K562 (cell line): Measurements from ENCODE around the gene TNFAIP1. TPM values are rescaled to one million over a fixed set of nuclear protein-coding genes. Genes with fewer than 3 reads are reported as not detected.
A peak's percentile ranks its signal among the peaks of the same experiment; 100 is the strongest.

Experiments used
- ATAC-seq: fragments of 200-7000 bp; cut with Tn5 transposase; 3 replicates; pipeline ENCODE4 v1.9.1; 2020; ENCODE audit warnings: moderate library complexity
- BruUV-seq: library from RNA; stranded (reverse); fragments of 400-500 nt; replicated peaks from 2 replicates; lab custom pipeline; 2021; lab: Mats Ljungman, UMichigan
- CTCF ChIA-PET: fragments of 300-600 bp; formaldehyde crosslinking; extraction: SDS; loops from one replicate; lab custom pipeline; 2021; ENCODE audit warnings: low intra/inter-chr PET ratio; lab: Yijun Ruan, JAX
- POLR2A ChIA-PET: fragments of 300-600, 350-650 bp; sonication (Branson Sonifier 250); formaldehyde crosslinking; extraction: SDS; loops from one replicate; lab custom pipeline; 2021; ENCODE audit warnings: antibody characterized with exemption, inconsistent platforms; lab: Yijun Ruan, JAX
- DNase-seq, 4 experiments: peaks; one replicate each; pipeline versions ENCODE4 v3.0.0 to v3.0.0-alpha.2; 2011 to 2018; ENCODE audit warnings: low spot score in 3 of 4, mixed read lengths in 3 of 4; ENCODE audit errors: extremely low read depth in 1 of 4
- FAIRE-seq: peaks from 2 replicates; lab custom pipeline; 2011; peaks lifted over from hg19 to GRCh38; lab: Jason Lieb, UNC
- H2AFZ ChIP-seq: 2 replicates; pipeline ENCODE4 v1.6.0; 2011; ENCODE audit warnings: low read depth, low read length, control low read depth, inconsistent platforms
- H3K27ac ChIP-seq: fragments of 200-600 bp; 3 replicates; pipeline ENCODE4 v1.8.0; 2011; ENCODE audit warnings: low read depth, mild to moderate bottlenecking, control low read depth, inconsistent platforms, low read length, moderate library complexity, mixed read lengths; ENCODE audit errors: extremely low read depth
- H3K27me3 ChIP-seq, 2 experiments: fragments of 300-600 bp in 1 of 2; 2 replicates in 1 of 2; 3 replicates in 1 of 2; pipeline versions ENCODE4 v1.6.0 to v1.8.0; 2011; ENCODE audit warnings: inconsistent platforms in 2 of 2, low read length in 2 of 2, mild to moderate bottlenecking in 1 of 2, mixed read lengths in 1 of 2, moderate library complexity in 1 of 2; ENCODE audit not compliant: control insufficient read depth in 2 of 2, insufficient read depth in 2 of 2
- H3K36me3 ChIP-seq: fragments of 300-600 bp; 3 replicates; pipeline ENCODE4 v1.8.0; 2011; ENCODE audit warnings: mild to moderate bottlenecking, low read length, inconsistent platforms; ENCODE audit not compliant: control insufficient read depth, insufficient read depth
- H3K4me1 ChIP-seq, 2 experiments: fragments of 200-600 bp in 1 of 2; replicated peaks in 1 of 2; 2 replicates in 1 of 2; 3 replicates in 1 of 2; pipeline versions ENCODE4 v1.5.1 to v1.8.0; 2011; ENCODE audit warnings: inconsistent platforms in 2 of 2, low read length in 2 of 2, mild to moderate bottlenecking in 1 of 2, mixed read lengths in 1 of 2, moderate library complexity in 1 of 2; ENCODE audit not compliant: control insufficient read depth in 2 of 2, insufficient read depth in 2 of 2
- H3K4me2 ChIP-seq: 2 replicates; pipeline ENCODE4 v1.6.1; 2011; ENCODE audit warnings: low read length, control low read depth, inconsistent platforms, mixed read lengths; ENCODE audit not compliant: insufficient read depth
- H3K4me3 ChIP-seq: fragments of 200-600 bp; sonication (generic), shearing (Covaris generic); 2 replicates; pipeline ENCODE4 v1.5.1; 2016; ENCODE audit warnings: control low read depth, inconsistent platforms
- H3K79me2 ChIP-seq: fragments of 200-600 bp; 3 replicates; pipeline ENCODE4 v1.8.0; 2011; ENCODE audit warnings: low read length, inconsistent platforms; ENCODE audit not compliant: control insufficient read depth, insufficient read depth
- H3K9ac ChIP-seq, 2 experiments: 2 replicates each; pipeline versions ENCODE4 v1.6.0 to v1.6.1; 2011; ENCODE audit warnings: low read depth in 2 of 2, low read length in 2 of 2, control low read depth in 1 of 2, inconsistent platforms in 1 of 2, mild to moderate bottlenecking in 1 of 2, mixed read lengths in 1 of 2; ENCODE audit not compliant: insufficient read depth in 1 of 2
- H3K9me1 ChIP-seq: one replicate; pipeline ENCODE4 v1.6.0; 2011; ENCODE audit warnings: inconsistent platforms, mild to moderate bottlenecking, low read length, moderate library complexity; ENCODE audit not compliant: control insufficient read depth, insufficient read depth
- H3K9me3 ChIP-seq: replicated peaks from 2 replicates; pipeline ENCODE4 v1.5.1; 2011; ENCODE audit warnings: low read depth, low read length, inconsistent platforms; ENCODE audit not compliant: control insufficient read depth, insufficient read depth
- H4K20me1 ChIP-seq: replicated peaks from 2 replicates; pipeline ENCODE4 v1.6.1; 2011; ENCODE audit warnings: low read length, inconsistent platforms, mixed read lengths; ENCODE audit not compliant: control insufficient read depth, insufficient read depth
- ARID3B ChIP-seq: fragments of 250-450 bp; sonication (Bioruptor Pico); IDR thresholded peaks from 2 replicates; pipeline ENCODE4 v1.4.0; 2020; ENCODE audit warnings: borderline replicate concordance
- ARNT ChIP-seq, 2 experiments: fragments of 450-650 bp; IDR thresholded peaks; 2 replicates each; pipeline ENCODE4 v1.6.1; 2016; ENCODE audit warnings: mild to moderate bottlenecking in 1 of 2
- CHCHD3 ChIP-seq: fragments of 250-450 bp; sonication (Bioruptor Pico); IDR thresholded peaks from 2 replicates; pipeline ENCODE4 v2.1.2; 2022; ENCODE audit warnings: mild to moderate bottlenecking
- HOXB6 ChIP-seq: fragments of 250-450 bp; sonication (Bioruptor Pico); IDR thresholded peaks from 2 replicates; pipeline ENCODE4 v1.5.1; 2022; ENCODE audit warnings: mild to moderate bottlenecking, borderline replicate concordance
- TOE1 ChIP-seq, 2 experiments: fragments of 450-650 bp in 1 of 2; sonication (generic) in 1 of 2; formaldehyde crosslinking in 1 of 2; IDR thresholded peaks; 2 replicates each; pipeline versions ENCODE4 v1.7.1 to v1.8.0; 2016 to 2022; ENCODE audit warnings: borderline replicate concordance in 2 of 2, mild to moderate bottlenecking in 2 of 2, antibody characterized with exemption in 1 of 2, inconsistent platforms in 1 of 2, low read depth in 1 of 2, missing genetic modification reagents in 1 of 2, moderate library complexity in 1 of 2
- ZFPM2 ChIP-seq: fragments of 250-450 bp; sonication (Bioruptor Pico); IDR thresholded peaks from 2 replicates; pipeline ENCODE4 v1.5.1; 2022; ENCODE audit warnings: mild to moderate bottlenecking
- WGBS: fragments of 100-300 bp; shearing (Covaris generic); methylation state at CpG from one replicate; pipeline ENCODE4 v1.1.6; 2016; ENCODE audit warnings: low coverage, mixed read lengths; ENCODE audit not compliant: insufficient coverage; ENCODE audit errors: missing lambda C conversion rate; 5-methylcytosine and 5-hydroxymethylcytosine counted together
- in situ Hi-C: fragments of 300-500 bp; cut with MboI; formaldehyde crosslinking; loops from 4 replicates; pipeline ENCODE4 v1.15.0; 2018; ENCODE audit warnings: inconsistent platforms, mixed read lengths
- intact Hi-C: fragments of 100-400 bp; cut with micrococcal nuclease; formaldehyde crosslinking; loops from 2 replicates; pipeline ENCODE4 v1.14.2; 2022
- polyA plus RNA-seq, 8 experiments: library from polyadenylated mRNA; depleted of rRNA in 4 of 8; stranded (reverse) in 5 of 8; unstranded in 3 of 8; fragments of >200 nt; fragmentation: Nextera tagmentation in 2 of 8; fragmentation: Illumina TruSeq in 1 of 8; extraction: Ambion mirVana in 2 of 8; extraction: Trizol in 1 of 8; gene quantifications; 2 replicates each; pipeline versions ENCODE4 v1.2.1 to v1.2.3, GENCODE V29; 2011 to 2014; ENCODE audit warnings: inconsistent platforms in 1 of 8, missing spikeins in 1 of 8
- total RNA-seq, 7 experiments: library from RNA; depleted of rRNA in 6 of 7; stranded (reverse); fragments of >200 nt in 6 of 7; fragmentation: Illumina TruSeq in 2 of 7; extraction: Trizol in 2 of 7; gene quantifications; 2 replicates each; pipeline versions ENCODE4 v1.2.1 to v1.2.3, GENCODE V29; 2011 to 2021; ENCODE audit warnings: low replicate concordance in 1 of 7

Gene TNFAIP1
- total and polyA plus RNA-seq, 9 of the 15 experiments (the other 6 are each of a cell fraction or from before 2014, with no cell fraction given): 2.1 to 20.1 (median 8.2) TPM

- Histone ChIP-seq H3K4me1 (peaks cover 12 to 22% of the 10 kb centered on the region in 2 experiments; a peak in 4 of 5 replicates), H3K4me3 (no peak overlapping the region), H3K9ac (peak overlapping the region in 1 of 2 experiments; percentile 62; a peak in 1 of 4 replicates), H4K20me1 (peaks cover 8% of the 10 kb centered on the region; the same call in 1 of the 2 replicates), H3K9me1 (peaks cover 2% of the 10 kb centered on the region), H3K79me2 (peaks cover 27% of the 10 kb centered on the region), H3K36me3 (peaks cover 42% of the 10 kb centered on the region), H2AFZ (no peak overlapping the region), H3K27ac (no peak overlapping the region), H3K27me3 (no peaks in the 10 kb centered on the region), H3K4me2 (no peak overlapping the region), H3K9me3 (no peaks in the 10 kb centered on the region)
- in situ Hi-C loops (no loop called here), intact Hi-C loops (no loop called here)
- ChIA-PET CTCF (no interaction called here), POLR2A (interaction anchor here (1.5 kb wide), 1 partner anchor 11 kb away, joined by 8 read pairs; no protein-coding TSS in a partner anchor)
- TF ChIP-seq CHCHD3: no peak
- TF ChIP-seq TOE1 (IDR thresholded peaks at IDR 0.05; ENCODE audit: borderline replicate concordance): no peak
- TF ChIP-seq TOE1 (CRISPR knock-in tag; IDR thresholded peaks at IDR 0.05; ENCODE audit: borderline replicate concordance, low read depth): no peak
- no peak for TF ChIP-seq HOXB6 (CRISPR knock-in tag)
- TF ChIP-seq ARID3B (CRISPR knock-in tag): no peak
- no peak for TF ChIP-seq ZFPM2 (CRISPR knock-in tag)
- TF ChIP-seq ARNT (IDR thresholded peaks at IDR 0.05): no peak
- 79% methylated on average over 13 of the region's 15 CpGs for WGBS
- FAIRE-seq (no peak), ATAC-seq (no peak), DNase-seq (no peak)
- BruUV-seq: no TSS peak
Observed at GRCh38 chr17:28339431-28339830, 3.9 kb downstream of the TNFAIP1 start.
